Forelimb muscle (tissue), 1 donor: Measurements from ENCODE around the gene IFRD1. TPM values are rescaled to one million over a fixed set of nuclear protein-coding genes. Genes with fewer than 3 reads are reported as not detected.
"Not testable (repeated sequence)": the region's sequence is repeated elsewhere in the genome, so short reads cannot be mapped to it uniquely, and the experiment has no call there.

Source experiments
- DNase-seq: peaks from one replicate; pipeline ENCODE4 v3.0.0-alpha.2; 2013; ENCODE audit warnings: low read depth
- polyA plus RNA-seq: library from polyadenylated mRNA; unstranded; fragments of 120-200 nt; gene quantifications from one replicate; pipeline ENCODE4 v1.2.1, GENCODE V29; 2013; ENCODE audit not compliant: insufficient read length

Gene IFRD1
- polyA plus RNA-seq, 1 donor: 32.8 TPM

DNA sequence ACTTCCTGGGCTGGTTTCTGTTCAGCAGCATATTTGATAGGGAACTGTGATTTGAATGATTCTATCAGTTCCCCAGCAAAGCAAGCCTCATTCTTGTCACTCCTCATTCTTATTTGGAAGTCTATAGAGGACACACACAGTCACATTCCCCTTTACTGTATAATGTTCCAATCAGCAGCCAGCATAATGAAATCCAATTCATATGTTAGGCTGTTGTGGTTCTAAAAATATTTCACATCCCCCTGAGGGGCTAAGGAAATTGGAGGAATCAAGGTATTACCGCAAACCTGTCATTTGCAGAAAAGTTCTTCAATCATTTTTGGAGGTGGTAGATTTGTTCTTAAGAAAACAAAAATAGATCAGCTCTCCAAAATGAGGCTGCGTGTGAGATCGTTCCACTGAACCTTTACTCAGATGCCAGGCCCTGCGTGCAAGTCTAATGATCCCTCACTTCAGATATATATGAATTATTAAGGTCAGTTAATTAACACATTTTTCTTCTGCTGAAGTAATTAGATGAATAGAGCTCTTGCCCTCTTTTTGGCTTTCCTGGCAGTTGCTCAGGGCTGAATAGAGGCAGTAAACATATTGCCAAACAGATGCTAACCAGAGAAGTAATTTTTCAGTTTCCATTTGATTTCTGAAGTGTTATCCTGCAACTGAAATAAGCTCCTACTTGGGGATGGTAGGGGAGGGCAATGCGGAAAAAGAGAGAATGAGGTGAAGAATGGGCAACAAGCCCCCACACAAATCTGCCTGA lies 62.4 kb downstream of the IFRD1 start:
- no peak for DNase-seq

GRCh38 chr7:112515989-112516388 lies 65.7 kb downstream of the IFRD1 start:
- no peak for DNase-seq

DNA sequence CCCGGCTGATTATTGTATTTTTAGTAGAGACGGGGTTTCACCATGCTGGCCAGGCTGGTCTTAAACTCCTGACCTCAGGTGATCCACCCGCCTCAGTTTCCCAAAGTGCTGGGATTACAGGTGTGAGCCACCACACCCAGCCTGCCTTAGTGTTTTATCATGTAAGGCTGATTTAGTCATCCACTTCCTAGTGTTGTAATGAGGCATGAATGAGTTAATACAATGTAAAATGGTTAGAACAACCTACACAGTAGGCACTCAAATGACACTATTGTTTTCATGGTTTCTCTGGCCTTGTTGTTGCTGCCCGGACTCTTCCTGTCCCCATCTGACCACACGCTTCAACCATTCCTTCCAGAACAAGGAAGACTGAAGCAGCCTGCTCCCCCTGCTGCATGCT lies 66.2 kb downstream of the IFRD1 start:
- not testable (repeated sequence) for DNase-seq

GRCh38 chr7:112517487-112517886 lies 67.2 kb downstream of the IFRD1 start:
- no peak for DNase-seq

DNA sequence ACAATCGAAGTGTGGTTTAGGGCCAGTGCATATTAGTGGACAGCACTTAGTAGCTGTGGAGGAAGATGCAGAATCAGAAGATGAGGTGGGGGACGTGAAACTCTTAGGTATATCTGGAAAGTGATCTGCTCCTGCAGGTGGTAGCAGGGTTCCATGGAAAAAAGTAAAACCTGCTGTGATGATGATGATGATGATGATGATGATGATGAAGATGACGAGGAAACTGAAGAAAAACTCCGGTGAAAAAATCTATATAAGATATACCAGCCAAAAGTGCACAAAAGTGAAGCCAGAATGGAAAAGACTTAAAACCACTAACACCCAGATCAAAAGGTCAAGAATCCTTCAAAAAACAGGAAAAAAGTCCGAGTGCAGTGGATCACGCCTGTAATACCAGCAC lies 70.5 kb downstream of the IFRD1 start:
- DNase-seq: no peak

- no peak for DNase-seq
Measured at GRCh38 chr7:112521942-112522341, 71.7 kb downstream of the IFRD1 start.

- DNase-seq: no peak
Measured at GRCh38 chr7:112523871-112524270, 73.6 kb downstream of the IFRD1 start.

Other genes with a start within 250 kb of the IFRD1 start
- 7.5 TPM for gene DOCK4, start 244.1 kb upstream of the IFRD1 start, polyA plus RNA-seq
- gene ZNF277, start 243.8 kb upstream of the IFRD1 start, polyA plus RNA-seq: 25.4 TPM
- 31.5 TPM for gene LSMEM1, start 30.5 kb downstream of the IFRD1 start, polyA plus RNA-seq